PC-9 (cell line): ENCODE results near the gene ITSN1.

Source experiments
- CTCF ChIP-seq: fragments of 200-600 bp; sonication (generic); conservative IDR thresholded peaks from 2 replicates; pipeline ENCODE4 v1.6.1; 2017; ENCODE audit warnings: mixed run types, antibody characterized with exemption, mild to moderate bottlenecking, moderate library complexity
- EZH2 ChIP-seq: fragments of 200-600 bp; sonication (generic); IDR thresholded peaks from 2 replicates; pipeline ENCODE4 v1.8.0; 2017; ENCODE audit warnings: antibody characterized with exemption, low read depth

GRCh38 chr21:33674226-33674625 is 31.9 kb downstream of the ITSN1 start:
- TF ChIP-seq EZH2: no peak
- TF ChIP-seq CTCF: no peak
